ENCODE measurements around the gene ST6GALNAC4. TPM values are rescaled to one million over a fixed set of nuclear protein-coding genes. Genes with fewer than 3 reads are reported as not detected.

Gene ST6GALNAC4
- total and polyA plus RNA-seq, 10 of the 15 experiments (the other 5 are each of a cell fraction or from before 2014, with no cell fraction given) = 4.2 to 63.2 (median 35.2) TPM

DNA sequence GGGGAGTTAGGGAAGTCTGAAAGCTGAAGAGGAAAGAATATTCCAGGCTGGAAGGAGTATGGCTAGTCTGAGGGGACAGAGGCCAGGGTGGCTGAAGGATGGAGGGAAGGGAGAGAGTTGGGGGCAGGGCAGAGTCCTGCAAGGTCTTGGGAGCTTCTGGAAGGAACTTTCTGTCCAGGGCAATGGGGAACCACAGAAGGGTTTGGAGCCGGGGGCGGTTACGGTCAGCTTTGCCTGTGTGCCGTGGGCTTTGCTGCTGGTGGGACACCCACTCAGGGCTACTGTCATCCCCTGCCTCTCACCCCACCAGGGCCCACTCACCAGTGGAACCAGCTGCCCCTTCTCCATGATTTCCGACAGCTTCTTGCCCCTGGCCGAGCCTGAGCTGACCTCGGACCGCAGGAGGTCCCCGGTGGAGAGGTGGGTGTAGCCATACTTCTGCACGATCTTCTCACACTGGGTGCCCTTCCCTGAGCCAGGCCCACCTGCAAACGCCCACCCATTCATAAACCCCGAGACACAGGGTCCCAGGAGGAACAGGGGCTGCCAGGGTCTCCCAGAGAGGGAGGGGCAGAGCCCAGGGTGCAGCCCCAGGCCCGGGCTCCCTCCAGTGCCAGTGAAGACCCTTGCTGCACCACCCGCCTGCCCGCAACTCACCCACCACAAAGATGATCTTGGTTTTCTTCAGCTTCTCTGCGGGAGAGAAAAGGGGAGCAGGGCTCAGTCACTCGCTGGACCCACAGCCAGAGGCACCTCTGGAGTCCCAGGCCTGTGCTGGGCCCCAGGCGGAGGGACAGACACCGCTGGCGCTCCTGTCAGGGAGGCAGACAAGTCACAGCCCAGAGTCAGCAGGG is 44.2 kb downstream of the ST6GALNAC4 start:
- RAD21 ChIA-PET (ENCODE audit: unreplicated experiment) = interaction anchor here (1.2 to 1.4 kb wide), 3 partner anchors 45 to 49 kb away, joined by 4 read pairs; partner anchors contain the start of gene ST6GALNAC4
- H3K27ac ChIP-seq (ENCODE audit: control insufficient read depth, insufficient read depth) = no peak overlapping the region
- DNase-seq (ENCODE audit: low read depth, low spot score) (no peak), ATAC-seq (no peak), FAIRE-seq (no peak)
- POLR2A ChIA-PET = interaction anchor here (0.5 kb wide), 1 partner anchor 1047 kb away, joined by 4 read pairs; no protein-coding TSS in a partner anchor
- no peak overlapping the region for H3K4me3 ChIP-seq
- no peak overlapping the region for H3K9ac ChIP-seq (ENCODE audit: control insufficient read depth, insufficient read depth, low read length)
- TF ChIP-seq, protein P1, sequence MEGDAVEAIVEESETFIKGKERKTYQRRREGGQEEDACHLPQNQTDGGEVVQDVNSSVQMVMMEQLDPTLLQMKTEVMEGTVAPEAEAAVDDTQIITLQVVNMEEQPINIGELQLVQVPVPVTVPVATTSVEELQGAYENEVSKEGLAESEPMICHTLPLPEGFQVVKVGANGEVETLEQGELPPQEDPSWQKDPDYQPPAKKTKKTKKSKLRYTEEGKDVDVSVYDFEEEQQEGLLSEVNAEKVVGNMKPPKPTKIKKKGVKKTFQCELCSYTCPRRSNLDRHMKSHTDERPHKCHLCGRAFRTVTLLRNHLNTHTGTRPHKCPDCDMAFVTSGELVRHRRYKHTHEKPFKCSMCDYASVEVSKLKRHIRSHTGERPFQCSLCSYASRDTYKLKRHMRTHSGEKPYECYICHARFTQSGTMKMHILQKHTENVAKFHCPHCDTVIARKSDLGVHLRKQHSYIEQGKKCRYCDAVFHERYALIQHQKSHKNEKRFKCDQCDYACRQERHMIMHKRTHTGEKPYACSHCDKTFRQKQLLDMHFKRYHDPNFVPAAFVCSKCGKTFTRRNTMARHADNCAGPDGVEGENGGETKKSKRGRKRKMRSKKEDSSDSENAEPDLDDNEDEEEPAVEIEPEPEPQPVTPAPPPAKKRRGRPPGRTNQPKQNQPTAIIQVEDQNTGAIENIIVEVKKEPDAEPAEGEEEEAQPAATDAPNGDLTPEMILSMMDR (IDR thresholded peaks at IDR 0.05 in 2 of 3, conservative IDR thresholded peaks at IDR 0.05 in 1 of 3; ENCODE audit: control insufficient read depth in 2 of 3, extremely low read depth in 1 of 3, insufficient read depth in 1 of 3, low read depth in 3 of 3, low read length in 3 of 3) = no peak
- TF ChIP-seq, protein P2, sequence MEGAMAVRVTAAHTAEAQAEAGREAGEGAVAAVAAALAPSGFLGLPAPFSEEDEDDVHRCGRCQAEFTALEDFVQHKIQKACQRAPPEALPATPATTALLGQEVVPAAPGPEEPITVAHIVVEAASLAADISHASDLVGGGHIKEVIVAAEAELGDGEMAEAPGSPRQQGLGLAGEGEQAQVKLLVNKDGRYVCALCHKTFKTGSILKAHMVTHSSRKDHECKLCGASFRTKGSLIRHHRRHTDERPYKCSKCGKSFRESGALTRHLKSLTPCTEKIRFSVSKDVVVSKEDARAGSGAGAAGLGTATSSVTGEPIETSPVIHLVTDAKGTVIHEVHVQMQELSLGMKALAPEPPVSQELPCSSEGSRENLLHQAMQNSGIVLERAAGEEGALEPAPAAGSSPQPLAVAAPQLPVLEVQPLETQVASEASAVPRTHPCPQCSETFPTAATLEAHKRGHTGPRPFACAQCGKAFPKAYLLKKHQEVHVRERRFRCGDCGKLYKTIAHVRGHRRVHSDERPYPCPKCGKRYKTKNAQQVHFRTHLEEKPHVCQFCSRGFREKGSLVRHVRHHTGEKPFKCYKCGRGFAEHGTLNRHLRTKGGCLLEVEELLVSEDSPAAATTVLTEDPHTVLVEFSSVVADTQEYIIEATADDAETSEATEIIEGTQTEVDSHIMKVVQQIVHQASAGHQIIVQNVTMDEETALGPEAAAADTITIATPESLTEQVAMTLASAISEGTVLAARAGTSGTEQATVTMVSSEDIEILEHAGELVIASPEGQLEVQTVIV (IDR thresholded peaks at IDR 0.05; ENCODE audit: borderline replicate concordance, partially characterized antibody) = no peak
- no peaks in the 10 kb centered on the region; a peak in 1 of 4 replicates for H3K27me3 ChIP-seq (replicated peaks in 1 of 2; ENCODE audit: control insufficient read depth in 2 of 2, insufficient read depth in 2 of 2, low read length in 1 of 2)
- intact Hi-C loops (cut with micrococcal nuclease; ENCODE audit: unreplicated experiment) = no loop called here
- no peak overlapping the region for H2AFZ ChIP-seq (ENCODE audit: control insufficient read depth, low read depth, low read length)
- H3K36me3 ChIP-seq (ENCODE audit: control insufficient read depth in 2 of 2, insufficient read depth in 2 of 2, low read length in 1 of 2) = no peaks in the 10 kb centered on the region
- no peaks in the 10 kb centered on the region for H3K79me2 ChIP-seq (ENCODE audit: control insufficient read depth, insufficient read depth, low read length)
- in situ Hi-C loops (cut with MboI) = no loop called here
- CTCF ChIA-PET = interaction anchor here (1.1 to 6.2 kb wide), 3 partner anchors 34 to 138 kb away, joined by 3 to 91 read pairs (median 4); partner anchors contain the start of genes ST6GALNAC4 and TOR2A
- no peak overlapping the region for H3K4me2 ChIP-seq (ENCODE audit: control insufficient read depth, insufficient read depth)
- 54% methylated on average over 20 of the region's 20 CpGs for WGBS (ENCODE audit: insufficient coverage, insufficient replicate concordance, low lambda C conversion rate, missing lambda C conversion rate)
- H4K20me1 ChIP-seq (ENCODE audit: control insufficient read depth, insufficient read depth) = no peaks in the 10 kb centered on the region
- no peaks in the 10 kb centered on the region for H3K9me3 ChIP-seq (replicated peaks; ENCODE audit: control insufficient read depth, insufficient read depth, low read length)
- H3K4me1 ChIP-seq (ENCODE audit: control insufficient read depth, insufficient read depth, low read length) = no peaks in the 10 kb centered on the region
- BruUV-seq (replicated peaks) = no TSS peak
- SMC1A ChIA-PET (ENCODE audit: uncharacterized antibody, unreplicated experiment) = no interaction called here
